Right renal cortex interstitium (tissue), 3 donors: Measurements from ENCODE around the gene SFMBT2. TPM values are rescaled to one million over a fixed set of nuclear protein-coding genes. Genes with fewer than 3 reads are reported as not detected.
"Not testable (repeated sequence)": the region's sequence is repeated elsewhere in the genome, so short reads cannot be mapped to it uniquely, and the experiment has no call there.

ENCODE experiments used
- DNase-seq, 3 donors: peaks; one replicate each; pipeline ENCODE4 v3.0.0-alpha.2; 2013; ENCODE audit warnings: low read depth in 3 of 3, low spot score in 2 of 3
- polyA plus RNA-seq, 3 donors: library from polyadenylated mRNA; unstranded; fragments of 120-200 nt; gene quantifications; one replicate each; pipeline ENCODE4 v1.2.1, GENCODE V29; 2013; ENCODE audit not compliant: insufficient read length in 3 of 3

SFMBT2 gene
- polyA plus RNA-seq, 3 donors, result 5.9 to 6.6 (median 6.4) TPM

DNA sequence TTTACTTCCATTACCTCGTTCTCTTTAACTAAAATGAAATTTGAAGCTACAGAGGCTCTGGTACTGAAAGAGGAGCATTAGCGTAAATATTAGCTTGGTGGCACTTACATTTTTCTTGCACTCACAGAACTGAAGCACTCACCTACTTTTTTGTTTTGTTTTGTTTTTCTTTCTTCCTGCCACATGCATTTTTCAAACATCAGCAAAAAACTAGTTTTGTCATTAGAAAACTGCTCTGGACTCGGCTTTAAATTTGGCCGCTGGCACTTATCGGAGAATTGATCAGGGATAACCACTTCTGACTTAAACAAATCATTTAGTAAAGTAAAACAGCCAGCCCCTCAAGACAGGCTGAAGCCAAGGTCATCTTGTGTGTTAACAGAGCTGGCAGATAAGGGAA is 216.3 kb downstream of the SFMBT2 start:
- DNase-seq, result no peak

DNA sequence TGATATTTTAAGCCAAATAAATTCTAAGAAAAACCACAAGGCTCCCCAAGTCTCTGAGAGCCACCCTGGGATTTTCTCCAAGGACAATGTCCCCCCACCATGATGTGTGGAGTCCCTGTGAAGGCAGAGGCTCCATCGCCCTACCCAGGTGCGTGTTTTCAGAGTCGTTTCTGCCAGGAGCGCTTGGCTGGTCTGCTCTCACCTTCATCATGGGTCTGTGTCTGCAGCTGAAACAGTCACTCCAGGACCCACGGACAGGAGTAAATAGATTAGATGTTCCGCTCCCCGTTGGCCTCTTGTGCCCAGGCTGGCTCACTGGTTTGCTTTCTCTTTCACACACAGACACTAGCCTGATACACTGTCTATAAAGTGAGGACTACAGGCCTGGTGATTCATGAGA is 217.5 kb downstream of the SFMBT2 start:
- DNase-seq, result no peak

DNA sequence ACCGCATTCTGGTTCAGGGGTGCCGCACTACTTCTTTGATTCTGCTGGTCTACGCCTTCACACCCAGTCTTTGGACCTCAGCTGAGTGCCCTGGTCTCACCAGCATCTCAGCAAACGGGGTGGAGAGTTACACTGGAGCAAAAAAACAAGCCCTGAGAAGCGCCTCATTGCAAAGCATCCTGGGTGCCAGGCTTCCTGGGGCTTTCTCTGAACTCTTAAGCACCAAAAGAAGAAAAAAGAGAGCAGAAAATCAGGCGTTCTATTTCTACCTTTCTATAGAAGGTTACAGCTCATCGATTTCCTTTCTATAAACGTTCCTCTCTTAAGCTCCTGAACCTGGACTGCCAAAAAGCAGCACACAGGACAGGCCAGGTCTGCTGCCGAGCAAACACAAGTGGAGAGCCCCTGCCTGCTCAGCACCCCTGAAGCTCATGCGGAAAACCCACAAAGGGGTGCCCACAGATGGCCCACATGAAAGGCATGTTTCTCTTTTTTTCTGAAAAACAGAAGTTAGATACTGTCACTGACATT is 217.9 kb downstream of the SFMBT2 start:
- no peak for DNase-seq

DNA sequence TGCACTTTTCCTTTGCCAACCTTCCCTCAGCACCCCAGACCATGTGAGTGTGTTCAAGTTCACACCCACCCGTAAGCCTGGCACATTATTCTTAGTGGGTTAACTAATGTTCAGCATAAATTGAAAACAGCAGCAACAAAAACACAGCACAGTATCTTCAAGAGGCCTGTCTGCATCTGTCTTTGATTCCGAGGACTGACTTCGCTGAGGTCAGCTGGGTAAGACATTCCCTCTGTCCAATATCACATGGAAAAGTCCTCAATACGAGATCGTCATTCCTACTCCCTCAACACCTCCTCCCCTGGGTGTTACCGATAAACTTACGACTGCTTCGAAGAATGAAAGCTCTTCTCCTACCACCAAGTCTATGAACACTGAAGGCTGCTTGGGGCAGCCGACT is 218.8 kb downstream of the SFMBT2 start:
- no peak for DNase-seq

DNA sequence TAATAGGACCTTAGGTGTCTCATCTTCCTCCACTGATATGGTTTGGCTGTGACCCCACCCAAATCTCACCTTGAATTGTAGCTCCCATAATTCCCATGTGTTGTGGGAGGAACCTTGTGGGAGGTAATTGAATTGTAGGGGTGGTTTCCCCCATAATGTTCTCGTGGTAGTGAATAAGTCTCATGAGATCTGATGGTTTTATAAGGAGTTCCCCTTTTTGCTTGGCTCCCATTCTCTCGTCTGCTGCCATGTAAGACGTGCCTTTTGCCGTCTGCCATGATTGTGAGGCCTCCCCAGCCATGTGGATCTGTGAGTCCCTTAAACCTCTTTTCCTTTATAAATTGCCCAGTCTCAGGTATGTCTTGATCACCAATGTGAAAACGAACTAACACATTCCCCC is 220.1 kb downstream of the SFMBT2 start:
- DNase-seq, result not testable (repeated sequence)

DNA sequence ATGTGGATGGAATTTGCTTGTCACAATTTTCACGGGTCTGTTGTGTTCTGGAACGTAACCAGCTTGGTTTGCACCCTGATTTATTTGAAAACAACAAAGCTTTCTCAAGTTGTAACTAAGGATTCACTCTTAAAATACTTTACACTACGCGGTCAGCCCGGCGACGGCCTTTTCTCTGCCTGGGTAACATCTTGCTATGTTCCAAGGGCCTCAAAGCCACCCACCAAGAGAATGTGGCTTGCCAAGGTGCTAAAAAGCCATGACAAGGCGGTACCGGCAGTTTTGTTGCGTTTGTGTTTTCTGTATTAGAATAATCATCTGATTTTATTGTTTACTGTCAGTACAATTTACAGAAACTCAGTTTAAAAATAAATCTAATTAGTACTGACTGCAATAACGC is 220.9 kb downstream of the SFMBT2 start:
- DNase-seq, result no peak

DNA sequence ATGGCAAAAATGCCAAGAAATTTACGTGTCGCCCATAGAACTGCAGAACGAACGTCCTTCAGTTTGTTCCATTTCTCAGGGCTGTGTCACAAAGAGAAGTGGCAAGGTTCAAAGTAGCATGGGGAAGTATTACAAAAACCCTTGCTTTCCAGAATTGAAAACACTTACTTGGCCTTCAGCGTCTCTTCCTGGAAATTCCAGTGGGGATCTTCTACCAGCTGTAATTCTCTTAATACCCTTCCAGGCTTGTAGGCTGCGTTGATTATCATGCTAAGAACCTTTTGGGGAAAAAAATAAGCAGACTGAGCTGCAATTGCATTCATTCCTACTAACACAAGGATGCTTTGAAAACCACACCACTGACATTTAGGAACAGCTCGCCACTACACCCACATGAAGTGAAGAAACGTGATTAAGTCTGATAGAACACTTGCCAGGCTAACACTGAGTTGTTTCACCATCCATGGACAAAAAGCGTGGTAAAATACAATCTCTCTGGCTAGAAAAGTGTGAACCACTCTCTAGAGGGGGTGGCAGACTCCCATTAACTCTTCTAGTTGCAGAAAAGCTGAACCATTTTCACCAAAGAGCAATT is 222.3 kb downstream of the SFMBT2 start:
- DNase-seq, result no peak

DNA sequence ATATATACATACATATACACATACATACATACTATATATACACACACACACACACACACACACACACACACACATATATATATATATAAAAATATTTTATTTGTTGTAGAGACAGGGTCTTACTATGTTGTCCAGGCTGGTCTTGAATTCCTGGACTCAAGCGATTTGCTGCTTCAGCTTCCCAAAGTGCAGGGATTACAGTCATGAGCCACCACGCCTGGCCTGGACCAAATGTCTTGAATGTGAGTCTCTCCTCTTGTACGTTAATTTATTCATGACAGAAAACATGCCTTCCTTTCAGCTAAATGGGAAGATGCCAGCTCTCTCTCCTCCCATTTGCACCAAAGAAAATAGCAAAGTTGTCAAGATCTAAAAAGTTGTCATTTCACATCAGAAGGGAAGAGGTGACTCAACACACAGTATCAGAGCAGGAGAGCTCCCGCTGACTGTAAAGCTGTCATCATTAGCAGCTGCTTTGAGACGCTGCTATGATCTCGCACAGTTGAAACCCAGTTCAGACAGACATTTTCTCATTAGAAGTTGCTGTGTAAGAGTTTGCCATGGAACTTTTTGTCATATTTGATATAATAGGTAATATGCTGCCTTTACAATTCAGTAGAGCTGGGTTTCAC is 224.3 kb downstream of the SFMBT2 start:
- no peak for DNase-seq

DNA sequence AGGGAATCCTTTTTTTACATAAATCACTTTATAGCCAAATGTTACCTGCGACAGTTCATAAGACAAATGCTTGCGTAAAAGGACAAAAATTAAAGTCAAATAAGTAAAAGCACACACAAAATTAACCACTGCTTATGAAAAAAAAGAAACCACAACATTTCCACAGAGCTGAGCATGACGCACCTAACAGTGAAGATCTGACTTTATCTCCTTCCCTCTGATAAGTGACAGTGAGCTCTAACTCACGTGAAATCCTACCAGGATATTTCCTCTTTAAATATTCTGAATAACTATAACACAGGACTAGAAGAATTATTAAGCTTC is 225.5 kb downstream of the SFMBT2 start:
- no peak for DNase-seq

DNA sequence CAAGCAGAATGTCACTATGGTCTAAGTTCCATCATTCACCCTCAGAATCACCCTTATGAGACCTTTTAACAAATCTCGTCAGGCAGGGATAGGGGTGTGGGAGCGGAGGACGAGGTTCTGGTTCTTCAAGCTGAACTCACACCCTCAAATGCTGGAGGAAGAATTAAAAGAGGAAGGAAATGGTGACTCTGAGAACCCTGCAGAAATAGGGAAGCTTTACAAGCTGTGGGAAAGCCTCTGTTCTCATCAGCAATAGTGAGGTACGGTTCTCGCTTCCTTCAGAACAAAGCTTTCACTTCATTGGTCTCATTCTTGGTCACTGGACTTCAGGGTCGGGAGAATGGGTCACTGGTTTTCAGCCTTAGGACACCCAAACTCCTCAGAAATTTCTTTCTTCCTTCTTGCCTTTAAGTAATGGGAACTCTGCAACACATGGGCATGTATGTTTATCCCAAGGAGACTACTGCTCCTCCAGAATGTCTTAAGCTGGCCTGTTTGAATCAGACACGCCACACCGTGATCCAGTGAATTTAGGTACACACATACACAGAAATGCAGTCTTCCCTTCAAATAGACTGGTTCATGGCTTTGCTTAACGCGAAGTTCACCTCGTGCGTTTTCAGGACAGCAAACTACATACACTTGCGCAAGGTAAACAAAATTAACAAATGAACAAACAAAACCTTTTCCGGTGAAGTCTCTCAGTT is 226.0 kb downstream of the SFMBT2 start:
- no peak for DNase-seq

DNA sequence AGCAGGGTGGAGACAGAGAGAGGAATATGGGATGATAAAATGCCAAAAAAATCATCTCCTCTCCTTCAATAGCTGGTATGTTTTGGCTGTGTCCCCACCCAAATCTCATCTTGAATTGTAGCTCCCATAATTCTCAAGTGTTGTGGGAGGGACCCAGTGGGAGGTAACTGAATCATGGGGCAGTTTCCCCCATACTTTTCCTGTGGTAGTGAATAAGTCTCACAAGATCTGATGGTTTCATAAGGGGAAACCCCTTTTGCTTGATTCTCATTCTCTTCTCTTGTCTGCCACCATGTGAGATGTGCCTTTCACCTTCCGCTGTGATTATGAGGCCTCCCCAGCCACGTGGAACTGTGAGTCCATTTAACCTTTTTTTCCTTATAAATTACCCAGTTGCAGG is 226.7 kb downstream of the SFMBT2 start:
- not testable (repeated sequence) for DNase-seq

DNA sequence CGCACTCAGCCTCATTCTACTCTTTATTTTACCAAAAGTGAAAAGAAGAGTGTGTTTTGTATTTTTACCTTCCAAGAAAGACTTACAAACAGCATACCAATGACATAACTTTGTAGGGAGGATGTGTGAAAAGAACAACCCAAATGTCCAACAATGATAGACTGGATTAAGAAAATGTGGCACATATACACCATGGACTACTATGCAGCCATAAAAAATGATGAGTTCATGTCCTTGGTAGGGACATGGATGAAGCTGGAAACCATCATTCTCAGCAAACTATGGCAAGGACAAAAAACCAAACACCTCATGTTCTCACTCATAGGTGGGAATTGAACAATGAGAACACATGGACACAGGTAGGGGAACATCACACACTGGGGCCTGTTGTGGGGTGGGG is 228.5 kb downstream of the SFMBT2 start:
- DNase-seq, result not testable (repeated sequence)

DNA sequence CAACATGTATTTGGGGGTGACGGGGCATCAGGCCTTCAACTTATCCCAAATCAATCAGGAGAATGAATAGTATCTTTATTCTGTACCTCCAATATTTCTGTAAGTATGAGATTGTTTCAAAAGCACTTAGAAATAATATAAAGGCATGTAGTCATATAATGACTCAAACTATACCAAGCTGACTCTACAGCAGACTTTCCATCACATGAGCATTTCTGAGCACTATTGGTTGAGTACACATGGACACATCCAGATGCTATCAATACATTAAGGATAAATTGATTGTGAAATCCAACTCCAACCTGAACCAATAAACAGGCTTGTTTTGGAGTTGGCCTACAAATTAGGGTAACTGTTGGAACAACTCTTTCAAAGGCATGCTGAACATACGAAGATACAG is 229.4 kb downstream of the SFMBT2 start:
- no peak for DNase-seq

DNA sequence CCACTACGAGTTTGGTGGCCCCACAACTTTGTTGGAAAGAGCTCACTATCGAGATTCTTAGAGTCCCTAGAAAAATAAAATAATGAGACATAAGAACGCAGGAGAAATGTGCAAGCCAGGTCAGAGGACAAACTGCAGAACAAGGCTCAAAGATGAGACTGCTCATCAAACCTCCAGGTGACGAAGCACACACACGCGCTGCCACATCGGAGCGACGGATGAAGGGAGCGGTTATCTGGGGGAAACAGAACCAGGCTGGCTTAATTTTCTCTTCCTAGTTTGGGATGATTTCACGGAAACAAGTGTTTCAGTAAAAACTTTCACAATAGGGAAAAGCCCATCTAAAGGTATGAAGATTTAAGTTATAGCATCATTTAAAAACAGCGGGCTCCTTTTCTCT is 231.3 kb downstream of the SFMBT2 start:
- no peak for DNase-seq

DNA sequence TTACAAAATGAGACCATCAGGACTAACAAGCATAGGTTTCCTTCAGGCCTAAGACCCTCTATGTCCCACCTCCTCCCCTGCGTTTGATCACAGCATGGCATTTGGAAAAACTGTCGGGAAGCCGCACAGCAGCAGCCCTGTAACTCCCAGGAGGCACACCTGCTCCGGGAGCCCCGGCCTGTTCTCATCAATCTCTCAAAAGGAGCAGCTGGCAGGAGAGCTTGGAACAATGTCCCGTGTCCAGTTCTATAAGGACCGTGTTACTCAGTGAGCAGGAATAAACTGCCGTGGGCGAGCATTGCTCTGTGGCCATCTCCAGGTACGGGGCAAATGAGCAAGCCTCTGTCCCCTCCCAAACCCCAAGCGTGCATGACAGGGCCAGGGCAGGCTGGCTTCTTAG is 236.9 kb downstream of the SFMBT2 start:
- DNase-seq, result no peak

DNA sequence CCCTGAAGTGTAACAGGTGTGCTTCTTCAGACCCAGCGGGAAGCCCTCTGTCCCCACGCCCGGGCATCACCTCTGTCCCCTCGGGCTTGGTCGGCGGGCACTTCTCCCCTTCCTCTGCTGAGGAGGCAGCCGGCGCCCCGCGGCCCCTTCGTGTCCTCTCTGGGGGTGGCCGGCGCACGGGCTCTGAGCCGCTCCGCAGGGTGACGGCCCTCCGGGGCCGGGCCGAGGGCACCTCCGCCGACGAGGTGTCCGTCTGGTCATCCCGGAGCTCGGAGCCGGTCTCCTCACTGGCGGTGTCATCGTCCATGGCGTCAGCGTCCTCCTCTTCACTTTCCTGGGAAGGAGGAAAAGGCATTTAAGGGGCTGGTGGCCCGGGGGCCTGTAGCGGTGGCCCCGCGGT is 239.0 kb downstream of the SFMBT2 start:
- no peak for DNase-seq

DNA sequence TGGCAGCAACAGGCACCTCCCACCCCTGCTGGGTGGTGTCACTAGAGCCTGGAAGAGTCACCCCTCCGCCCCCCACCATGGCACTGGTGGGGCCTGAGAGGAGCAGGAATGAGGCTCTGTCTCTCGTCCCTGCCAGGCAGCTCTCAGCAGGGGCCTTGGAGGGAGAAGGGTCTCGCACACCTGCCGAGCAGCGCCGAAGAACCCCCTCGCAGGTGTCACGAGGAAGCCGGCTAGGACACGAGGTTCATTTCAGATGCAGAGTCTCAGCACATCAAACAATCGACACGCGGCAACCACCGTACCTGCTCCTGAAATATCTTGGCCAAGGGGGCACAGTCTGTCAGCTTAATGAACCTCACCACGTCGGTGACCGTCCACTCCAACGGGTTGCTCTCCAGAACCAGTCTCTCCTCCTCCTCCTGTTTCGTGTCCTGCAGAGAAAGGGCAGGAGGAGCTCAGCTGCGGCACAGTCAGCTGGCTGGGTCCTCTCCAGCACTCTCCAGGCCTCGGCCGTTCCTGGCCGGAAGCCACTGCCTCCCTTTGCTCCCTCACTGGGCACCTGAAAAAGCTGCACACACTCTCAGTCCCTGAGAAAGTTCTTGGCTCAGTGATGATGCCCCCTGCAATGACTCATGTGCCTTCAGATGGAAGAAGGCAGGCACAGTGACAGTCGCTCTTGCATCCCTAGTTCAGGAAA is 240.1 kb downstream of the SFMBT2 start:
- no peak for DNase-seq

DNA sequence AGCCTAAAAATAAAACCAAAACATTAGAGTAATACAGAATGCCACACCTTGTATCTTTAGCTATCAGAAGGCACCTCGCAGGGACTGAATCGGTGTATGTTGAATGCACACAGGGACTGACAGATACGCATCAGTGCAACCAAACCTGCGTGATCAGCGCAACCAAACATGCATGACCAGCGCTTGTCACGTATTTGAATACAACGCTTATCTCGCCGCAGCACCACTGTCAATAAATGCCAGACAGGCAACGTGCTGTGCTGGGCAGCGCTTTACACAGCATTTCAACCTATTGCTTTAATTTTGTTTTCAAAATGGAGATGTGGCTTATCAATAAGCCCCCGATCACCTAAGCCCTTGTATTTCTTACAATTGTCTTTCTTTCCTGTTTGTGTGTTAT is 242.4 kb downstream of the SFMBT2 start:
- DNase-seq, result no peak

DNA sequence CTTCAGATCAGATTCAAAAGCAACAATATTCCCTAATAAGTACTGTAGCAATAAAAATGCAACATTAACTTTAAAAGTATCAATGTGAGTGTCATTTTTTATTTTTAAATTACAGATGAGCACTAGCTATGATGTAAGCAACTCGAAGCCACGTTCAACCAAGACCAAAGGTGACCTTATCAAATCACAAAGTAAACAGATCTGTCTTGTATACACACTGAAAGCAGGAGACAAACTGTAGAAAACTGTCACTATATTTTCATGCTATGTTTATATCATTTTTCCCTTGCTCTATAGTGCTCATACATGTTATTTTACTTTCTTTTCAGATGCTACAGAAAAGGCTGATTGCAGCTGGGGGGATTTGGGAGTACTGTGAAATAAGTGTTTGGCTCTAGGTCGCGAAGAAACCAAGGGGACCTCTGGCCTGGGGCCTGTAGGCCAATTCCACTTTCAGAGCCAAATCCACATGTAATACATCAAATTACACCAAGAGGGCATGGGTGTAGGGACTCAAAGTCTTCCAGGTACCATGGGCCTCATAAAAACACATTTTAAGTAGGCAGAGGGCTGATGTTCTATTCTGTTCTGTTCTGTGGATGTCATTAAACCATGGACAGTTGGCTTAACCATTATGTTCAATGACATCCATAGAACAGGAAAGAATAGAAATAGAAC is 245.2 kb downstream of the SFMBT2 start:
- DNase-seq, result no peak

DNA sequence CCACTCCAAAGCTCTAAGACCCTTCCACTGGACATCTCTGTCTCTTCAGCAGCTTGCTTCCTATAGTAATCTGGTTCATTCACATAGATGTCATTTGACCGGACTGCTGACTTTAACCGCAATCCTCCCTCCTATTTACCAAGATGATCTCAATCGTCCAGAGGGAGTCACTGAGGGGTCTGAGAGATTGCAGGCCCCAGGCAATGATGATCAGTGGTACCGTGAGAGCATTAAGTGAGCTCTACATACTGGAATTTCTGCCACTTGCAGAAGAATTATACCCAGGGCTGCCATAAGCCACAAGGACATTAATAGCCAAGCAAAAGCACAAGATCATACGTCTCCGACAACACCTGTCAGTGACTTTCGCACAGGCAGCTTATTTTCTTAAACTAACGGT is 245.9 kb downstream of the SFMBT2 start:
- no peak for DNase-seq

DNA sequence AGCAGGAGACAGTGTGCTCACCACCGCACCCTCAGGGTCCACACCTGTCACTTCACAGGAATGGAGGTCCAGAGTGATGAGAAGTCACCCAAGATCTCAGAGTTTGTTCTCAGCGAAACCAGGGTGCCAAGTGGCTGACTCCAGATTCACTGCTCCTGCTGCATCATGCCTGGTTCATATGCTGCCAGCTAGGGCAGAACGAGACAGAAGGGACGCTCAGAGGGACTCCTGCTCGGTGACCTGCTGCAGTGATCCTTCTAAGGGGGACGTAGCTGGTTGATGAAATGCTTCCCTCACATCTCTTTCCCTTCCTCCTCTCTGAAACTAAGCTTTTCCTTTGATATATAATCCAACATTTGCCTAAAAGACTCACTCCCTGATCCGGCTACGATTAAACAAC is 248.5 kb downstream of the SFMBT2 start:
- no peak for DNase-seq
